WTC11 (cell line): ENCODE data around the gene CRYBA2. TPM values are rescaled to one million over a fixed set of nuclear protein-coding genes. Genes with fewer than 3 reads are reported as not detected.

Source experiments
- ATAC-seq: fragments of 200-7000 bp; cut with Tn5 transposase; 2 replicates; pipeline ENCODE4 v1.10.0; 2021; ENCODE audit warnings: mild to moderate bottlenecking, moderate library complexity
- CTCF ChIA-PET: fragments of 300-600 bp; sonication (Branson Sonifier 250); formaldehyde crosslinking; loops from one replicate; lab custom pipeline; 2021; ENCODE audit warnings: antibody characterized with exemption; lab: Charles Lee
- POLR2A ChIA-PET: fragments of 350-600 bp; sonication (Branson Sonifier 250); formaldehyde crosslinking; loops from one replicate; lab custom pipeline; 2021; ENCODE audit warnings: antibody characterized with exemption; lab: Charles Lee
- DNase-seq: peaks from one replicate; pipeline ENCODE4 v3.0.0; 2021; ENCODE audit warnings: low spot score
- H3K27ac Mint-ChIP-seq: 2 replicates; pipeline ENCODE4 v1.8.0; 2021; ENCODE audit warnings: mixed read lengths
- H3K27me3 Mint-ChIP-seq: 2 replicates; pipeline ENCODE4 v1.8.0; 2021; ENCODE audit warnings: low read depth, mild to moderate bottlenecking, moderate library complexity, mixed read lengths
- H3K36me3 Mint-ChIP-seq: 2 replicates; pipeline ENCODE4 v1.8.0; 2021; ENCODE audit warnings: mixed read lengths
- H3K4me1 Mint-ChIP-seq: 2 replicates; pipeline ENCODE4 v1.8.0; 2022; ENCODE audit warnings: mixed read lengths
- H3K4me3 Mint-ChIP-seq: 2 replicates; pipeline ENCODE4 v1.8.0; 2021; ENCODE audit warnings: mild to moderate bottlenecking, moderate library complexity, mixed read lengths
- H3K9me3 Mint-ChIP-seq: 2 replicates; pipeline ENCODE4 v1.8.0; 2021; ENCODE audit warnings: mixed read lengths
- EMX1 ChIP-seq: fragments of 250-450 bp; sonication (Bioruptor Pico); IDR thresholded peaks from 2 replicates; pipeline ENCODE4 v1.8.0; 2021; ENCODE audit warnings: mild to moderate bottlenecking
- ETV6 ChIP-seq: sonication (generic); formaldehyde crosslinking; IDR thresholded peaks from 2 replicates; pipeline ENCODE4 v1.8.1; 2022; ENCODE audit warnings: mild to moderate bottlenecking, missing genetic modification reagents
- FOXK1 ChIP-seq: sonication (generic); formaldehyde crosslinking; IDR thresholded peaks from 2 replicates; pipeline ENCODE4 v1.8.0; 2022; ENCODE audit warnings: mild to moderate bottlenecking, moderate library complexity, missing genetic modification reagents
- GABPB1 ChIP-seq: sonication (generic); formaldehyde crosslinking; IDR thresholded peaks from 2 replicates; pipeline ENCODE4 v1.8.1; 2023; ENCODE audit warnings: mild to moderate bottlenecking, missing genetic modification reagents
- HMGA2 ChIP-seq: fragments of 250-450 bp; sonication (Bioruptor Pico); IDR thresholded peaks from 2 replicates; pipeline ENCODE4 v1.4.0; 2021; ENCODE audit warnings: mild to moderate bottlenecking, moderate library complexity
- KAT7 ChIP-seq: sonication (generic); formaldehyde crosslinking; IDR thresholded peaks from 2 replicates; pipeline ENCODE4 v1.8.1; 2023; ENCODE audit warnings: missing genetic modification reagents, mild to moderate bottlenecking, borderline replicate concordance
- NFATC4 ChIP-seq: fragments of 250-450 bp; sonication (Bioruptor Pico); IDR thresholded peaks from 2 replicates; pipeline ENCODE4 v1.9.0; 2021; ENCODE audit warnings: mild to moderate bottlenecking
- NFE2L1 ChIP-seq: sonication (generic); formaldehyde crosslinking; IDR thresholded peaks from 2 replicates; pipeline ENCODE4 v1.8.1; 2023; ENCODE audit warnings: missing genetic modification reagents
- NR1H2 ChIP-seq: sonication (generic); formaldehyde crosslinking; IDR thresholded peaks from 2 replicates; pipeline ENCODE4 v1.9.0; 2021; ENCODE audit warnings: mild to moderate bottlenecking, moderate library complexity, missing genetic modification reagents
- PRRX2 ChIP-seq: fragments of 250-450 bp; sonication (Bioruptor Pico); IDR thresholded peaks from 2 replicates; pipeline ENCODE4 v1.8.0; 2021; ENCODE audit warnings: mild to moderate bottlenecking
- RORB ChIP-seq: fragments of 250-450 bp; sonication (Bioruptor Pico); IDR thresholded peaks from 2 replicates; pipeline ENCODE4 v1.9.0; 2021; ENCODE audit warnings: mild to moderate bottlenecking
- TEAD1 ChIP-seq: sonication (generic); formaldehyde crosslinking; IDR thresholded peaks from 2 replicates; pipeline ENCODE4 v1.8.0; 2022; ENCODE audit warnings: mild to moderate bottlenecking, missing genetic modification reagents
- ZNF121 ChIP-seq: sonication (generic); formaldehyde crosslinking; IDR thresholded peaks from 2 replicates; pipeline ENCODE4 v1.8.0; 2023; ENCODE audit warnings: missing genetic modification reagents
- ZNF416 ChIP-seq: fragments of 250-450 bp; sonication (Bioruptor Pico); IDR thresholded peaks from 2 replicates; pipeline ENCODE4 v1.9.0; 2021; ENCODE audit warnings: mild to moderate bottlenecking, inconsistent platforms
- total RNA-seq: library from RNA; stranded (reverse); gene quantifications from 3 replicates; pipeline ENCODE4 v1.2.3, GENCODE V29; 2021
- TF ChIP-seq, protein P1 (sequence below): sonication (generic); formaldehyde crosslinking; conservative IDR thresholded peaks from 2 replicates; pipeline ENCODE4 v1.8.1; 2022; ENCODE audit warnings: mild to moderate bottlenecking, missing genetic modification reagents
- TF ChIP-seq, protein P2 (sequence below): sonication (generic); formaldehyde crosslinking; IDR thresholded peaks from 2 replicates; pipeline ENCODE4 v1.8.1; 2023; ENCODE audit warnings: mild to moderate bottlenecking, missing genetic modification reagents, moderate library complexity
- TF ChIP-seq, protein P3 (sequence below): sonication (generic); formaldehyde crosslinking; IDR thresholded peaks from 2 replicates; pipeline ENCODE4 v1.8.0; 2022; ENCODE audit warnings: mild to moderate bottlenecking, missing genetic modification reagents
- TF ChIP-seq, protein P4 (sequence below): sonication (generic); formaldehyde crosslinking; IDR thresholded peaks from 2 replicates; pipeline ENCODE4 v1.8.0; 2023; ENCODE audit warnings: mild to moderate bottlenecking, missing genetic modification reagents
- TF ChIP-seq, protein P5 (sequence below): sonication (generic); formaldehyde crosslinking; IDR thresholded peaks from 2 replicates; pipeline ENCODE4 v1.8.1; 2022; ENCODE audit warnings: missing genetic modification reagents, borderline replicate concordance
- TF ChIP-seq, protein P6 (sequence below): sonication (generic); formaldehyde crosslinking; IDR thresholded peaks from 2 replicates; pipeline ENCODE4 v1.8.1; 2023; ENCODE audit warnings: mild to moderate bottlenecking, missing genetic modification reagents
- TF ChIP-seq, protein P7 (sequence below): sonication (generic); formaldehyde crosslinking; IDR thresholded peaks from 2 replicates; pipeline ENCODE4 v1.8.0; 2022; ENCODE audit warnings: mild to moderate bottlenecking, missing genetic modification reagents

CRYBA2 gene
- total RNA-seq, 1 experiment from 2014 or later = not detected

DNA sequence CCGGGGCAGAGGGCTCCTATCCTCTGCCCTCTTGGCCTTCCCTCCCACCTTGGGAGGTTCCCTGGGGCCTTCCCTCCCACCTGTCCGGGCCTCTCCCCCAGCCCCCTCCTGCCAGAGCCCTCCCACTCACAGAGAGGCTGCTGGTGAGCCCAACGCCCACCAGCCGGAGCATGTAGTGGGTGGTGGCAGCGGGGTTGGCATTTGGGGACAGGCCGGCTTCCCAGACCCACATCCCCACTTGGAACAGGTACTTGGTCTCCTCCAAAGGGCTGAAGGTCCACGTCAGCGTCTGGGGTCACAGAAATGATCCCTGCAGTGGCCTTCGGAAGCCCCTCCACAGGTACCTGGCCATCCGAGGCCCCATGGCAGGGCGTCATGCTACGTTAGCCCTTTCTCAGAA, 28.8 kb upstream of the CRYBA2 start:
- Mint-ChIP-seq H3K9me3 (no peaks in the 10 kb centered on the region), H3K27ac (no peak overlapping the region), H3K27me3 (no peaks in the 10 kb centered on the region), H3K4me1 (0 out of 2 replicates have a peak, but pooled peaks cover 2% of the 10 kb centered on the region), H3K4me3 (no peak overlapping the region), H3K36me3 (no peaks in the 10 kb centered on the region)
- TF ChIP-seq KAT7 (CRISPR knock-in tag) (no peak), HMGA2 (CRISPR knock-in tag) (no peak), GABPB1 (no peak), NR1H2 (CRISPR knock-in tag) (no peak), PRRX2 (CRISPR knock-in tag) (no peak), EMX1 (CRISPR knock-in tag) (no peak), ZNF121 (no peak), FOXK1 (CRISPR knock-in tag) (no peak), NFE2L1 (CRISPR knock-in tag) (no peak), ETV6 (no peak), TEAD1 (CRISPR knock-in tag) (no peak)
- TF ChIP-seq, protein P1, sequence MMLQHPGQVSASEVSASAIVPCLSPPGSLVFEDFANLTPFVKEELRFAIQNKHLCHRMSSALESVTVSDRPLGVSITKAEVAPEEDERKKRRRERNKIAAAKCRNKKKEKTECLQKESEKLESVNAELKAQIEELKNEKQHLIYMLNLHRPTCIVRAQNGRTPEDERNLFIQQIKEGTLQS (CRISPR knock-in tag) = no peak
- TF ChIP-seq, protein P2, sequence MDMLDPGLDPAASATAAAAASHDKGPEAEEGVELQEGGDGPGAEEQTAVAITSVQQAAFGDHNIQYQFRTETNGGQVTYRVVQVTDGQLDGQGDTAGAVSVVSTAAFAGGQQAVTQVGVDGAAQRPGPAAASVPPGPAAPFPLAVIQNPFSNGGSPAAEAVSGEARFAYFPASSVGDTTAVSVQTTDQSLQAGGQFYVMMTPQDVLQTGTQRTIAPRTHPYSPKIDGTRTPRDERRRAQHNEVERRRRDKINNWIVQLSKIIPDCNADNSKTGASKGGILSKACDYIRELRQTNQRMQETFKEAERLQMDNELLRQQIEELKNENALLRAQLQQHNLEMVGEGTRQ = no peak
- TF ChIP-seq, protein P3, sequence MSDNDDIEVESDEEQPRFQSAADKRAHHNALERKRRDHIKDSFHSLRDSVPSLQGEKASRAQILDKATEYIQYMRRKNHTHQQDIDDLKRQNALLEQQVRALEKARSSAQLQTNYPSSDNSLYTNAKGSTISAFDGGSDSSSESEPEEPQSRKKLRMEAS (CRISPR knock-in tag) = no peak
- TF ChIP-seq, protein P4, sequence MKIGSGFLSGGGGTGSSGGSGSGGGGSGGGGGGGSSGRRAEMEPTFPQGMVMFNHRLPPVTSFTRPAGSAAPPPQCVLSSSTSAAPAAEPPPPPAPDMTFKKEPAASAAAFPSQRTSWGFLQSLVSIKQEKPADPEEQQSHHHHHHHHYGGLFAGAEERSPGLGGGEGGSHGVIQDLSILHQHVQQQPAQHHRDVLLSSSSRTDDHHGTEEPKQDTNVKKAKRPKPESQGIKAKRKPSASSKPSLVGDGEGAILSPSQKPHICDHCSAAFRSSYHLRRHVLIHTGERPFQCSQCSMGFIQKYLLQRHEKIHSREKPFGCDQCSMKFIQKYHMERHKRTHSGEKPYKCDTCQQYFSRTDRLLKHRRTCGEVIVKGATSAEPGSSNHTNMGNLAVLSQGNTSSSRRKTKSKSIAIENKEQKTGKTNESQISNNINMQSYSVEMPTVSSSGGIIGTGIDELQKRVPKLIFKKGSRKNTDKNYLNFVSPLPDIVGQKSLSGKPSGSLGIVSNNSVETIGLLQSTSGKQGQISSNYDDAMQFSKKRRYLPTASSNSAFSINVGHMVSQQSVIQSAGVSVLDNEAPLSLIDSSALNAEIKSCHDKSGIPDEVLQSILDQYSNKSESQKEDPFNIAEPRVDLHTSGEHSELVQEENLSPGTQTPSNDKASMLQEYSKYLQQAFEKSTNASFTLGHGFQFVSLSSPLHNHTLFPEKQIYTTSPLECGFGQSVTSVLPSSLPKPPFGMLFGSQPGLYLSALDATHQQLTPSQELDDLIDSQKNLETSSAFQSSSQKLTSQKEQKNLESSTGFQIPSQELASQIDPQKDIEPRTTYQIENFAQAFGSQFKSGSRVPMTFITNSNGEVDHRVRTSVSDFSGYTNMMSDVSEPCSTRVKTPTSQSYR (CRISPR knock-in tag) = no peak
- POLR2A ChIA-PET = no interaction called here
- no peak for ATAC-seq
- CTCF ChIA-PET = interaction anchor here (1.4 to 7.0 kb wide), 2 partner anchors 8 to 51 kb away, joined by 4 to 56 read pairs; no protein-coding TSS in a partner anchor
- no peak for DNase-seq

DNA sequence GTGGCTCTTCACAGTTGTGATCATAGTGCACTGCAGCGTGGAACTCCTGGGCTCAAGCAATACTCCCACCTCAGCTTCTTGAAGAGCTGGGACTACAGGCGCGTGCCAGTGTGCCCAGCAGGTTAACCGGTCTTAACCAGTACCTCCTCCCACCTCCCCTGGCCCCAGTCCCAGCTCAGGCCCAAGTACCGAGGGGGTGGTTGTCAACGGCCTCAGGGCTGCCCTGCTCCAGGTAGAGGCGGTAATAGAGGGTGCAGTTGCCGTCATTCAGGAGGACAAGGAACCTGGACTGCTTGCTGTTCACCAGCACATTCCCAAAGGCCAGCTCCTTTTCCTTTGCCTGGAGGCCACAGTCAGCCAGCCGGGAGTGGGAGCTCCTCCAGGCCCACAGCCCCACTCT, 28.4 kb upstream of the CRYBA2 start:
- Mint-ChIP-seq H3K9me3 (no peaks in the 10 kb centered on the region), H3K4me3 (no peak overlapping the region)
- no peak for ATAC-seq
- no peak for DNase-seq
- no peak for TF ChIP-seq NFATC4 (CRISPR knock-in tag)
- TF ChIP-seq ZNF416 = no peak
- TF ChIP-seq, protein P5, sequence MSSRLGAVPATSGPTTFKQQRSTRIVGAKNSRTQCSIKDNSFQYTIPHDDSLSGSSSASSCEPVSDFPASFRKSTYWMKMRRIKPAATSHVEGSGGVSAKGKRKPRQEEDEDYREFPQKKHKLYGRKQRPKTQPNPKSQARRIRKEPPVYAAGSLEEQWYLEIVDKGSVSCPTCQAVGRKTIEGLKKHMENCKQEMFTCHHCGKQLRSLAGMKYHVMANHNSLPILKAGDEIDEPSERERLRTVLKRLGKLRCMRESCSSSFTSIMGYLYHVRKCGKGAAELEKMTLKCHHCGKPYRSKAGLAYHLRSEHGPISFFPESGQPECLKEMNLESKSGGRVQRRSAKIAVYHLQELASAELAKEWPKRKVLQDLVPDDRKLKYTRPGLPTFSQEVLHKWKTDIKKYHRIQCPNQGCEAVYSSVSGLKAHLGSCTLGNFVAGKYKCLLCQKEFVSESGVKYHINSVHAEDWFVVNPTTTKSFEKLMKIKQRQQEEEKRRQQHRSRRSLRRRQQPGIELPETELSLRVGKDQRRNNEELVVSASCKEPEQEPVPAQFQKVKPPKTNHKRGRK (CRISPR knock-in tag) = no peak
- TF ChIP-seq RORB (CRISPR knock-in tag) = no peak
- TF ChIP-seq, protein P6, sequence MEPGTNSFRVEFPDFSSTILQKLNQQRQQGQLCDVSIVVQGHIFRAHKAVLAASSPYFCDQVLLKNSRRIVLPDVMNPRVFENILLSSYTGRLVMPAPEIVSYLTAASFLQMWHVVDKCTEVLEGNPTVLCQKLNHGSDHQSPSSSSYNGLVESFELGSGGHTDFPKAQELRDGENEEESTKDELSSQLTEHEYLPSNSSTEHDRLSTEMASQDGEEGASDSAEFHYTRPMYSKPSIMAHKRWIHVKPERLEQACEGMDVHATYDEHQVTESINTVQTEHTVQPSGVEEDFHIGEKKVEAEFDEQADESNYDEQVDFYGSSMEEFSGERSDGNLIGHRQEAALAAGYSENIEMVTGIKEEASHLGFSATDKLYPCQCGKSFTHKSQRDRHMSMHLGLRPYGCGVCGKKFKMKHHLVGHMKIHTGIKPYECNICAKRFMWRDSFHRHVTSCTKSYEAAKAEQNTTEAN = no peak
- TF ChIP-seq, protein P7, sequence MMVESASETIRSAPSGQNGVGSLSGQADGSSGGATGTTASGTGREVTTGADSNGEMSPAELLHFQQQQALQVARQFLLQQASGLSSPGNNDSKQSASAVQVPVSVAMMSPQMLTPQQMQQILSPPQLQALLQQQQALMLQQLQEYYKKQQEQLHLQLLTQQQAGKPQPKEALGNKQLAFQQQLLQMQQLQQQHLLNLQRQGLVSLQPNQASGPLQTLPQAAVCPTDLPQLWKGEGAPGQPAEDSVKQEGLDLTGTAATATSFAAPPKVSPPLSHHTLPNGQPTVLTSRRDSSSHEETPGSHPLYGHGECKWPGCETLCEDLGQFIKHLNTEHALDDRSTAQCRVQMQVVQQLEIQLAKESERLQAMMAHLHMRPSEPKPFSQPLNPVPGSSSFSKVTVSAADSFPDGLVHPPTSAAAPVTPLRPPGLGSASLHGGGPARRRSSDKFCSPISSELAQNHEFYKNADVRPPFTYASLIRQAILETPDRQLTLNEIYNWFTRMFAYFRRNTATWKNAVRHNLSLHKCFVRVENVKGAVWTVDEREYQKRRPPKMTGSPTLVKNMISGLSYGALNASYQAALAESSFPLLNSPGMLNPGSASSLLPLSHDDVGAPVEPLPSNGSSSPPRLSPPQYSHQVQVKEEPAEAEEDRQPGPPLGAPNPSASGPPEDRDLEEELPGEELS = no peak
- TF ChIP-seq, all 79 proteins: peak for 0
- no peaks in the 10 kb centered on the region for H3K36me3 Mint-ChIP-seq
- no peak overlapping the region for H3K27ac Mint-ChIP-seq
- POLR2A ChIA-PET = no interaction called here
- CTCF ChIA-PET = interaction anchor here (1.4 to 7.0 kb wide), 2 partner anchors 8 to 52 kb away, joined by 4 to 56 read pairs; no protein-coding TSS in a partner anchor
- H3K27me3 Mint-ChIP-seq = no peaks in the 10 kb centered on the region; the same call in 1 of the 2 replicates
- H3K4me1 Mint-ChIP-seq = 0 out of 2 replicates have a peak, but pooled peaks cover 2% of the 10 kb centered on the region
